NCI-H524 treated with DMSO at 0.1 percent for 48 hours (cell line): ENCODE measurements around the gene IRF2.

Experiments used
- DNase-seq: peaks from one replicate; lab custom pipeline; 2025; lab: John Stamatoyannopoulos, UW

IRF2 gene

GRCh38 chr4:184450743-184451535 is 23.4 kb downstream of the IRF2 start:
- DNase-seq, result no peak

DNA sequence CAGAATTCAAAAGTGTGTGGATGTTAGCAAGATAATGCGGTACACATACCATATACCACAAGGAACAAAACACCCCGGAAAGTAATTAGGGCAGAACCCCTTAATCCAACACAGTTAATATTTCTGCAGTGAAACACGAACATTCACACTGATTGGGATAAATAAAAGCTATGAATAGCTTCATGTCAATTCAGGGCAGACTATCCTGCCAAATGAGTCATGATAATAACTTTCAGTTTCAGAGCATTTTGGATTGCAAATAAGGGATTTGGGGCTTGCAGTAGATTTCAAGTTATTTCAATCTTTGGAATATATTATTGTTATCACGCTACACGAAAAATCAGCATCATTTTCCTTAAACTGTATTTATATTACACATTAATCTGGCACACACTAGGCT is 24.3 kb downstream of the IRF2 start:
- no peak for DNase-seq

- no peak for DNase-seq
Observed at GRCh38 chr4:184448821-184449220, 25.5 kb downstream of the IRF2 start.

DNA sequence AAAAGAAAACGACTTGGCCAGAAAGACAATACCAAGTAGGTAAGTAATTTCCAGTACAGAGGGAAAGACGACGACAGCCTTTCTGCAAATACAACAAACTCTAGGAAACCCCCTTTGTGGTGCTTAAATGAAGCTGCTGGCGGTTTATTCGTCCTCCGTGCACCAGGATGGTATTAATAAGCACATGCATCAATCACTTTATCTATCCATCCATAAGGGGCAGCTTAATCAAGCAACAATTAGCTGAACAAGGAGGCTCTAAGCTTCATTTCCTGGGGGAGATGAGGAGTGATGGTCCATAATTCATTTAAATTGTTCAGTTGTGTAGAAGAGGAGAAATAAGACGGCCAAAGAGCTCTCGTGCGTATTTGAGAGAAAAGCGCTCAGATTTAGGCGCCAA is 26.2 kb downstream of the IRF2 start:
- no peak for DNase-seq

- no peak for DNase-seq
Observed at GRCh38 chr4:184447664-184448063, 26.7 kb downstream of the IRF2 start.

DNA sequence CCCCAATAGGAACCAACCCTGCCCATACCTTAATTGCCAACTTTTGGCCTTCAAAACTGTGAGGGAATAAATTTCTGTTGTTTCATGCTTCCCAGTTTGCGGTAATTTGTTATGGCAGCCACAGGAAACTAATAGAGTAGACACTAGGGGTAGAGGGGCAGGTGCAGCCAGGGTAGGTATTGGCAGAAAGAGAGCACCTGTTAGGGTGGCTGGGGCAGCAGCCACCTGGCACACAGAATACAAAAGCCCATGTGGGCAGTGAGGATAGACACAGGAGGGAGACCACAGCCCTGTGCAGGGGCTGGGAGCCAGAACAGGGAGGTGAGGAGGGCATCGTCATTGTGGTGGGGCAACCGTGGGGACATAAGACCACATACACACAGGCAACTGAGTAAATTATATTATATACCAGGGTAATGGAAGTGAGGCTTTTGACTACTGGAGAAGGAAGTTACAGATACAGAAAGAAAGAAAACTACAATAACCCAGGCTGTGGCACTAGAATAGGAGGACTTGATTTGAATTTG is 28.2 kb downstream of the IRF2 start:
- no peak for DNase-seq

DNA sequence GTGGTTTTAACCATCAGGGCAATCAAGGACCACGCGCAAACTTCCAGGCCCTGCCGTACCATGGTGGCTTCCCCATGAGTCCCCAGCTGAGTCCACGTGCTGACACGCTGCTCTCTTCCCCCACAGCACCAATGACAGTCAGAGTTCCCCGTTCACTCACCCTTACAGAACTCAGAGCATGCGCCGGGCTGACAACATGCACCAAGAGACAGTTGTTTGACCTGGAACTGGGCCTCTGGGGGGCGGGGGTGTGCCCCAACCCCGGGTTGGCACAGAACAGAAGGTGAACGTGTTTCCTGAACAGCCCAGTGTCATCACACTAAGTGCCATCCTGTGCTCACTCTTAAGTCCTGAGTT is 29.4 kb downstream of the IRF2 start:
- DNase-seq, result no peak

DNA sequence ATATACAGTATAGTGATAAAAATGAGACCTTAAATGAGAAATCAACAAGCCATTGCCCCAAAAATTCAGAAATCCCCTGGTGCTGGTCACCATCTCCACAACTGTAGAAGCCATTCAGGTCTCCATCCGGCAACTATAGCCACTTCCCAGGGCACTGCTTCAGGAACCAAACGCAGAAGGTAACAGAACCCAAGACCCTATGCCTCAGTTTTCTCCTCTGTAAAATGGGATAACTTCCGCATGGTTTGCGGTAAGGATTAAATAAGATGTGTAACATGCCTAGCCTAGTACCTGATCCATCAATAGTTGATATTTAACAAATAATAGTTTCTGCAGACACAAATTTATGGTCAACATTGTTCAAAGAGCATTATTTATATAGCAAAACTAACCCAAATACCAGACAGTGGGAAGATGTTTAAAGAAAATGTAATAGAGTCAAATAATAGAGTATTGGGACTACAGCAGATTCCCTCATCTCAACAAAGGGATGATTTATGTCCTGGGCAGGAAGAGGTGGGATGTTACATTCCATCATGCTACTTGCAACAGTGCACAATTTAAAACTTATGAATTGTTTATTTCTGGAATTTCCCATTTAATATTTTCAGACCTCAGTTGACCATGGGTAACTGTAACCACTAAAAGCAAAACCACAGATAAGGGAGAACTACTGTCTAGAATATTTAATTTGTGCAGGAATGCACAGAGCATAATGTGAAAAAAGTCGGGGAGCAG is 30.0 kb downstream of the IRF2 start:
- no peak for DNase-seq

DNA sequence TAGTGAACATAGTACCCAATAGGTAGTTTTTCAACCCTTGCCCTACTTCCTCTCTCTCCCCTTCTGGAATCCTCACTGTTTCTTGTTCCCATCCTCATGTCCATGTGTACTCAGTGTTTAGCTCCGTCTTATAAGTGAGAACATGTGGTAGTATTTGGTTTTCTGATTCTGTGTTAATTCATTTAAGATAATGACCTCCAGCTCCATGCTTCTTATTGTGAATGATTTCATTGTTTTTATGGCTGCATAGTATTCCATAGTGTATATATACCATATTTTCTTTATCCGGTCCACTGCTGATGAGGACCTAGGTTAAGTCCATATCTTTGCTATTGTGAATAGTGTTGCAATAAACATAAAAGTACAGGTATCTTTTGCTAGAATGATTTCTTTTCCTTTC is 31.0 kb downstream of the IRF2 start:
- DNase-seq, result no peak

DNA sequence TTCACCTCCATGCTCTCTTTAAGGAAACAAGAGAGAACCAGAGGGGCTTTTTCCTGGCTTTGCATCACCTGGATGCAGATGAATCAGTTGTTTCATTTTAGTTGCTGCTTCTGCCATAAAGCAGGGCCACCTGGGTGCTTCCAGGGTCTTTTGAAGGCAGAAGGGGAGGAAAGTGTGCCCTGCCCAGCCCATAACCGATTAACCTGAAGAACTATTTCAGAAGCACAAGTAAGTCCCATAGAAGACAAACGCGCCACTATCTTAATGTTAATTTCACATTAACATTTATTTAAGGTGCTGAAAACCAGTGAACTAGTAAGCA is 32.1 kb downstream of the IRF2 start:
- no peak for DNase-seq

DNA sequence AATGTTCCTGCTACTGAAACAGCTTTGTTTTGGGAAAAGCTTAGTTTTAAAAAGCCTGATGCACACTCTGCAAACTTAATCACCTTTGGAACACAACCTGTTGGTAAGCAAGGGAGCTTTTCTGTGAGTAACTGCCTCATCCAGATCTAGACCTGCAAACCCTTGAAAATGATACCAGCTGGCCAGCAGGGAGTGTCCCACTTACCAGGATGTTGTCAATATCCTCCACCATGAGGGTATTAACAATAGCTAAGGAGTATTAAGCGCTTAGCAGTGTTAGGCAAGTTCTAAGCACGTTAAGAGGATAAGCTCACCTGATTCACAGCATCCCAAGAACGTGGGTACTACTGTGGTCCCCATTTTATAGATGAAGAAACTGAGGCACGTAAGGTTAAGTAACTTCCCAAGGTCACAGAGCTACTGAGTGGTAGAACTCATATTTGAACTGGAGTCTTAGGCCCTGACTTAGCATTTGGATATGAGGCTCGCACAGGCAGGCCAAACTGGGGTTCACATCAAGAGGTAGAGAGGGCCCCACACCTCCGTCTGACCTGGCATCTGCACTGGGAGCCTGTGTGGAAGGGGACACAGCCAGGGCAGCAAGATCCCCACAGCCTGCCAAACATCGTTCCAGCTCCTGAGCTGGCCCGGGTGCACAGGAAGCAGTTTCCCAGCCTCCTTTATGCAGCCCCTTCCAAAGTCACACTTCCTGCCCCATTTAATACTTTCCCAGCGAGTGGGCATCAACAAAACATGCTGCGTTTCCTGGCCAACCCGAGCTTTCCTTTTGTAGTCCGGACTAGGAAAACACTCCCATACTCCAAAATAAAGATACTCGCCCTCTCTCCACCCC is 32.7 kb downstream of the IRF2 start:
- no peak for DNase-seq

GRCh38 chr4:184440595-184441358 is 33.6 kb downstream of the IRF2 start:
- DNase-seq, result no peak

GRCh38 chr4:184439856-184440594 is 34.3 kb downstream of the IRF2 start:
- DNase-seq, result no peak

- DNase-seq, result no peak
Observed at GRCh38 chr4:184439386-184439785, 35.0 kb downstream of the IRF2 start.

DNA sequence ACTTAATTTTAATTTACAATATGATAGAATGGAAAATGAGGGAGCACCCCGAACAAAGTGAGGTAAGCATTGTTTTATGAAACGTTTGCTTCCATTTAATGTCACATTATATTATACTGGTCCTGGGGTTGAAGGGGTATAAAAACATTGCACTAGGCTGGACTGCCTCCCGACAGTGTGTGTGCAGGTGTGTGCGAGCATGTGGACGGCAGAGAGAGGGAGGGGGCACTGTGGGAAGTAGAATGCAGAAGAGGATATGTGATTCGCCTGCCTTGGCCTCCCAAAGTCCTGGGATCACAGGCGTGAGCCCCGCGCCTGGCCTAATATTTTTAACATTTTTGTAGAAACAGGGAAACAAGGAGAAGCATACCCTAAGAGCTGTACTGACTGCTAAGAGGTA is 36.0 kb downstream of the IRF2 start:
- DNase-seq, result no peak

GRCh38 chr4:184437565-184438265 is 36.6 kb downstream of the IRF2 start:
- DNase-seq, result no peak

GRCh38 chr4:184434501-184435066 is 39.8 kb downstream of the IRF2 start:
- DNase-seq, result no peak

- no peak for DNase-seq
Observed at GRCh38 chr4:184434021-184434420, 40.3 kb downstream of the IRF2 start.

GRCh38 chr4:184433258-184433892 is 41.0 kb downstream of the IRF2 start:
- no peak for DNase-seq
